ENCODE results near the gene PDLIM7.

The PDLIM7 gene

GRCh38 chr5:177531209-177531940 is 34.0 kb upstream of the PDLIM7 start:
- no peaks in the 10 kb centered on the region for H3K9me3 Mint-ChIP-seq
- no peak for DNase-seq (ENCODE audit: low spot score in 2 of 2)

DNA sequence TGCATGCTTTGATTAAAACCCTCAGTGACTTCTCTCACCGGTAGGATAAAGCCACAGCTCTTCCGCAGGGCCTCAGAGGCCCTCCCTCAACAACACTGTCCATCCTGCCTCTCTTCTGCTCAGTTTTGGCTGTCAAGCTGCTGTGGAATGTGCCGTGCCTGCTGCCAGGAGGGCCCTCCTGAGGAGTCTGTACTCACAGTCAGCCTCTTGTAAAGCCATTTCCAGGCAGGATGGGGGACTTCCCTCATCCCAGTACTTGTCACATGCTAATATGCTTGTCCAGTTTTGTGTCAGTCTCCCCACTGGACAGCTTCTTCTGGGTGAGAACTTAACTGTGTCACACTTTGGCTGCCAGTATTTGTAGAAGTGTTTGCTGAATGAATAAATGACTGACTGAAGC is 33.2 kb upstream of the PDLIM7 start:
- H3K4me1 Mint-ChIP-seq, result peaks cover 5% of the 10 kb centered on the region
- H3K9me3 Mint-ChIP-seq, result no peaks in the 10 kb centered on the region
- no peak overlapping the region for H3K27ac Mint-ChIP-seq (ENCODE audit: low read depth)
- H3K36me3 Mint-ChIP-seq (ENCODE audit: insufficient read depth), result peaks cover 16% of the 10 kb centered on the region
- no peaks in the 10 kb centered on the region for H3K27me3 Mint-ChIP-seq
- no peak for DNase-seq (ENCODE audit: low spot score in 2 of 2)
- H3K4me3 Mint-ChIP-seq, result no peak overlapping the region
- no peak for ATAC-seq (replicated peaks; ENCODE audit: extremely low read depth, poor library complexity, severe bottlenecking)

More at GRCh38 chr5:177531209-177531940, 34.0 kb upstream of the PDLIM7 start:
- Mint-ChIP-seq H3K36me3 (ENCODE audit: insufficient read depth) (peaks cover 20% of the 10 kb centered on the region), H3K27me3 (no peaks in the 10 kb centered on the region), H3K4me1 (peaks cover 5% of the 10 kb centered on the region), H3K4me3 (no peak overlapping the region), H3K27ac (ENCODE audit: low read depth) (no peak overlapping the region)
- no peak for ATAC-seq (replicated peaks; ENCODE audit: extremely low read depth, poor library complexity, severe bottlenecking)

DNA sequence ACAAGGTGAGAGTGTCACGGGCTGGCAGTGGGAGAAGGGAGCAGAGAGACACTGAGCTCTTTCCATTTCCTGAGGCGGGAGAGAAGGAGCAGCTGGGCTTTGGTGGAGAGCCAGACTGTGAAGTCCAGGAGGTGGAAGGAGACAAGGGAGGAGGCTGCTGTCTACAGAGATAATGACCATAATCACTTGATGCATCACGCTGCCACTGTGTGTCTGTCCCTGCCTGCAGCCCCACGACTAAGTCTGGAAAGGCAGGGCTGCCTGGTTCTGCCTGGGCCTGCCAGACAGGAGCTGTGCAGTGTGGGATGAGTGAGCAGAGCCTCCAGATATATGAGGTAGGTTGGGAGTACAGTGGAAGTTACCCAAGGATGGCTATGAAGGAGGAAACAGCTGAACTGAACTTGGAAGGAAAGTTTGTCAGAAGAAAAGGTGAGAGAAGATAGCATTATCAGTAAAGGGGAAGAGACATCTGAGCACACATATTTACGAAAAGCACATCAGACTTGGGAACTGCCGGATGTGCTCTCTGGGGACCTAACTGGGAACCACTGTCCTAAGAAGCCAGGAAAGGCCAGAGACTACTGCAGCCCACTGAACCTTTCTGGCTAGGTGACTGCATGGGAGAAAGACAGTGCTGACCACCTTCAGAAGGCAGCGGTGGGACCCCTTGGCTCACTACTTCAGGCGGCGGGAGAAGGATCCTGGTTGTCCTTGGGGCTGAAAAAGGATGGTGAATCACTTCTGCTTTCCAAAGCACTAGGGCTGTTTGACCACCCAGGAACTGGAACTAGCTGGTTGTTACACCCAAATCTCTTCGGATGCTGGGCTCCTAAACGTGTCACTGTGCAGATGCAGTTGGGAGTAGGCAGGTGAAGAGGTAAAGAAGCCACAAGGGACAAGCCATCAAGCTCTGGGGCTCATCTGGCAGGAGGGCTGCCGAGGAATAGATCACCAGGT is 32.1 kb upstream of the PDLIM7 start:
- no peak overlapping the region for H3K4me3 Mint-ChIP-seq
- no peak for DNase-seq (ENCODE audit: low spot score in 2 of 2)
- ATAC-seq (replicated peaks; ENCODE audit: extremely low read depth, poor library complexity, severe bottlenecking), result no peak
- H3K27me3 Mint-ChIP-seq, result no peaks in the 10 kb centered on the region
- no peak overlapping the region for H3K27ac Mint-ChIP-seq (ENCODE audit: low read depth)
- H3K4me1 Mint-ChIP-seq, result peaks cover 5% of the 10 kb centered on the region
- H3K9me3 Mint-ChIP-seq, result no peaks in the 10 kb centered on the region
- peaks cover 9% of the 10 kb centered on the region for H3K36me3 Mint-ChIP-seq (ENCODE audit: insufficient read depth)

GRCh38 chr5:177528631-177529030 is 31.2 kb upstream of the PDLIM7 start:
- peaks cover 9% of the 10 kb centered on the region for H3K36me3 Mint-ChIP-seq (ENCODE audit: insufficient read depth)
- no peaks in the 10 kb centered on the region for H3K9me3 Mint-ChIP-seq
- ATAC-seq (replicated peaks; ENCODE audit: extremely low read depth, poor library complexity, severe bottlenecking) (no peak), DNase-seq (ENCODE audit: low spot score in 2 of 2) (no peak)
- no peak overlapping the region for H3K4me3 Mint-ChIP-seq
- H3K4me1 Mint-ChIP-seq, result peaks cover 5% of the 10 kb centered on the region
- H3K27ac Mint-ChIP-seq (ENCODE audit: low read depth), result no peak overlapping the region
- no peaks in the 10 kb centered on the region for H3K27me3 Mint-ChIP-seq

DNA sequence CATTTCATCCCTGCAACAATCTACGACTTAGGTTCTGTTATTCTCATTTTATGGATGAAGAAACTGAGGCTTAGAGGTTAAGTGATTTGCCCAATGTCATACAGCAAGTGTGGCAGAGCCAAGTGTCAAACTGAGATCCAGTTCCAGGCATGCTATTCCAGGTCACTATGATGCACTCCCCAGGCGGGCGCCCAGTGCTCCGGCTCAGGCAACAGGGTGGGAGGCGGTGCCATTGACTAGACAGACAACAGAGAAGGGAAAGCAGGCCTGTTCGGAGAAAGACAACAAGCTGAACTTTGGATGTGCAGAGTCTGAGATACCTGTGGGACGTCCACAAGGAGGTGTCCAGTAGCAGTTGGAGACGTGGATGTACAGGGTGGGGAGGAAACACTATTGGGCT is 30.2 kb upstream of the PDLIM7 start:
- Mint-ChIP-seq H3K4me1 (peaks cover 10% of the 10 kb centered on the region), H3K27ac (ENCODE audit: low read depth) (no peak overlapping the region), H3K9me3 (no peaks in the 10 kb centered on the region), H3K36me3 (ENCODE audit: insufficient read depth) (peaks cover 7% of the 10 kb centered on the region), H3K27me3 (no peaks in the 10 kb centered on the region), H3K4me3 (no peak overlapping the region)
- DNase-seq (ENCODE audit: low spot score in 2 of 2) (no peak), ATAC-seq (replicated peaks; ENCODE audit: extremely low read depth, poor library complexity, severe bottlenecking) (no peak)

- H3K9me3 Mint-ChIP-seq, result no peaks in the 10 kb centered on the region
- peaks cover 7% of the 10 kb centered on the region for H3K4me1 Mint-ChIP-seq
- H3K27me3 Mint-ChIP-seq, result no peaks in the 10 kb centered on the region
- peaks cover 10% of the 10 kb centered on the region for H3K36me3 Mint-ChIP-seq (ENCODE audit: insufficient read depth)
- no peak overlapping the region for H3K27ac Mint-ChIP-seq (ENCODE audit: low read depth)
- DNase-seq (ENCODE audit: low spot score in 2 of 2) (no peak), ATAC-seq (replicated peaks; ENCODE audit: extremely low read depth, poor library complexity, severe bottlenecking) (no peak)
- no peak overlapping the region for H3K4me3 Mint-ChIP-seq
Measured at GRCh38 chr5:177526791-177527190, 29.4 kb upstream of the PDLIM7 start.

DNA sequence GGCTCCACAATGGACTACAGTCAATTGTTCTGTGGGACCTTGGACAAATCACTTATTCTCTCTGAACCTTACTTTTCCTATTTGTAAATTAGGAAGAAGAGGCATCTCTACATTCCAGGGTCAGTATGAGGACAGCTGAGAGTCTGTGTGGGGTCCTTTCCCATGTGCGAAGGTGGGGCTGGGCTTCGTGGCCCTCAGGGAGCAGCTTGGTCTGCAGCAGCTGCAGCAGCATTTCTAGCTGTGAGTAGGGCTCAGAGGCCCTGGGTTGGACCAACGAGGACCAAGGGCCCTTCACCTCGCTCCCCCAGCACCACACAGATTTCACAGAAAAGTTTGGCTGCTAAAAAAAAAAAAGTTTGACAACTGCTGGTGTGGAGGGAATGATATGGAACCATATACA is 28.8 kb upstream of the PDLIM7 start:
- no peak for DNase-seq (ENCODE audit: low spot score in 2 of 2)
- no peak overlapping the region for H3K4me3 Mint-ChIP-seq
- no peaks in the 10 kb centered on the region for H3K9me3 Mint-ChIP-seq
- no peaks in the 10 kb centered on the region for H3K27me3 Mint-ChIP-seq
- H3K27ac Mint-ChIP-seq (ENCODE audit: low read depth), result no peak overlapping the region
- H3K36me3 Mint-ChIP-seq (ENCODE audit: insufficient read depth), result peaks cover 12% of the 10 kb centered on the region
- ATAC-seq (replicated peaks; ENCODE audit: extremely low read depth, poor library complexity, severe bottlenecking), result no peak
- H3K4me1 Mint-ChIP-seq, result peaks cover 12% of the 10 kb centered on the region

GRCh38 chr5:177524941-177525655 is 27.7 kb upstream of the PDLIM7 start:
- no peaks in the 10 kb centered on the region for H3K9me3 Mint-ChIP-seq
- ATAC-seq (replicated peaks; ENCODE audit: extremely low read depth, poor library complexity, severe bottlenecking), result no peak
- DNase-seq (ENCODE audit: low spot score in 2 of 2), result no peak
- H3K27ac Mint-ChIP-seq (ENCODE audit: low read depth), result no peak overlapping the region
- no peaks in the 10 kb centered on the region for H3K27me3 Mint-ChIP-seq
- H3K36me3 Mint-ChIP-seq (ENCODE audit: insufficient read depth), result peaks cover 10% of the 10 kb centered on the region
- H3K4me1 Mint-ChIP-seq, result peaks cover 23% of the 10 kb centered on the region
- H3K4me3 Mint-ChIP-seq, result no peak overlapping the region

- Mint-ChIP-seq H3K4me1 (peaks cover 28% of the 10 kb centered on the region), H3K9me3 (no peaks in the 10 kb centered on the region), H3K4me3 (no peak overlapping the region), H3K36me3 (ENCODE audit: insufficient read depth) (peaks cover 11% of the 10 kb centered on the region), H3K27me3 (no peaks in the 10 kb centered on the region), H3K27ac (ENCODE audit: low read depth) (peak overlapping the region; percentile 32)
- ATAC-seq (replicated peaks; ENCODE audit: extremely low read depth, poor library complexity, severe bottlenecking) (no peak), DNase-seq (ENCODE audit: low spot score in 2 of 2) (no peak)
Measured at GRCh38 chr5:177524539-177524900, 27.1 kb upstream of the PDLIM7 start.

GRCh38 chr5:177523711-177524538 is 26.5 kb upstream of the PDLIM7 start:
- no peak for ATAC-seq (replicated peaks; ENCODE audit: extremely low read depth, poor library complexity, severe bottlenecking)
- Mint-ChIP-seq H3K27ac (ENCODE audit: low read depth) (peak overlapping the region; percentile 32), H3K4me1 (peaks cover 28% of the 10 kb centered on the region), H3K4me3 (no peak overlapping the region), H3K9me3 (no peaks in the 10 kb centered on the region), H3K27me3 (no peaks in the 10 kb centered on the region), H3K36me3 (ENCODE audit: insufficient read depth) (peaks cover 12% of the 10 kb centered on the region)
- DNase-seq (ENCODE audit: low spot score in 2 of 2), result no peak

DNA sequence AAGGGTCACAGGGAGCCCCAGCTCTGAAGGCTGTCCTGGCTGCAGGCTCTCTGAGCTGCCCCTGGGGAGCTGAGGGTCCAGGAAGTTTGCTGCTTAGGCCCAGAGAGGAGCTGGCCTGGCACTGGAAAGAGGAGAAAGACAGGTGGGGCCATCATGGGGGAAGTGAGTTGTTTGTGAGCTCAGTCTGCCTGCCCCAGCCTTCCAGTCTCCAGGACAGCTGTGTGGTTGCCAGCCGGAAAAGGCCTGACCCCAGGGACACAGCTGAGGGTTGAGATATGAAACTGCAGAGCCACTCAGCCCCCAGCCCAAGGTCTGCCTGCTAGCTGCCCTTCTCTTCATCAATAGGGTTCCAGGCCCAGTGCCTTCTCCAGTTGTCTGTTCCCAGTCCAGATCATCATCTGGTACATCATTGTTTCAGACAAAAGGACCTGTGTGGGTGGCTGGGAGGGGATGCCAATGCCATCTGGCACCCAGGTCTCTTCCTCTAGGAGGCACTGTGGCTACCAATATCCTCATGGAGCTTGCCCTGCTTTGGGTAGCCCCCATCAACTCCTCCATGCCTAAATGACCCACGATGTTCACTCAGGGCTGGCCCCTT is 23.6 kb upstream of the PDLIM7 start:
- Mint-ChIP-seq H3K4me1 (peaks cover 45% of the 10 kb centered on the region), H3K36me3 (ENCODE audit: insufficient read depth) (peaks cover 21% of the 10 kb centered on the region), H3K27me3 (no peaks in the 10 kb centered on the region)

More for the DNA sequence above, 23.6 kb upstream of the PDLIM7 start:
- no peak for ATAC-seq (replicated peaks; ENCODE audit: extremely low read depth, poor library complexity, severe bottlenecking)
- Mint-ChIP-seq H3K9me3 (no peaks in the 10 kb centered on the region), H3K27ac (ENCODE audit: low read depth) (peak overlapping the region; percentile 86), H3K4me3 (no peak overlapping the region)
- no peak for DNase-seq (ENCODE audit: low spot score in 2 of 2)

Measured in central memory CD8-positive, alpha-beta T cell (primary cell).